ENCODE measurements around the gene NLRC5.

NLRC5 gene

DNA sequence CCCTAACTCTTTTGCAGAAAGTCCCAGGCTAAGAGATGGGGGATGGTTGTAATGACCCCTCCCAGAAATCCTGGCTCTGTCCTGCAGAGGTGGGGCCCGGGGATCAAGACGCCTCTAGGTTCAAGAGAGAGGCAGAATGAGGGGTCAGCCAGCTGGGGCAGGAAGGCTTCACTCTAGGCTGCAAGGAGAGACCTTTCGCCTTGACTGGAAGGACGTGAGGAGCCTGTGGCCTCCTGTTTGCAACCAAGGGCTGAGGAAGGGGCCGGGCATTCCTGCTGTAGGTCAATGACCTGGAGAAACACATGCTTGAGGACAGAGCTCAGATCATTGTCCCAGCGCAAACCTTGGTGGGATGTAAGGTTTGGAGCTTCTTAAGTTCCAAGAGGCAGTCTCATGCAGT is 36.4 kb upstream of the NLRC5 start:
- TF ChIP-seq, protein P1, sequence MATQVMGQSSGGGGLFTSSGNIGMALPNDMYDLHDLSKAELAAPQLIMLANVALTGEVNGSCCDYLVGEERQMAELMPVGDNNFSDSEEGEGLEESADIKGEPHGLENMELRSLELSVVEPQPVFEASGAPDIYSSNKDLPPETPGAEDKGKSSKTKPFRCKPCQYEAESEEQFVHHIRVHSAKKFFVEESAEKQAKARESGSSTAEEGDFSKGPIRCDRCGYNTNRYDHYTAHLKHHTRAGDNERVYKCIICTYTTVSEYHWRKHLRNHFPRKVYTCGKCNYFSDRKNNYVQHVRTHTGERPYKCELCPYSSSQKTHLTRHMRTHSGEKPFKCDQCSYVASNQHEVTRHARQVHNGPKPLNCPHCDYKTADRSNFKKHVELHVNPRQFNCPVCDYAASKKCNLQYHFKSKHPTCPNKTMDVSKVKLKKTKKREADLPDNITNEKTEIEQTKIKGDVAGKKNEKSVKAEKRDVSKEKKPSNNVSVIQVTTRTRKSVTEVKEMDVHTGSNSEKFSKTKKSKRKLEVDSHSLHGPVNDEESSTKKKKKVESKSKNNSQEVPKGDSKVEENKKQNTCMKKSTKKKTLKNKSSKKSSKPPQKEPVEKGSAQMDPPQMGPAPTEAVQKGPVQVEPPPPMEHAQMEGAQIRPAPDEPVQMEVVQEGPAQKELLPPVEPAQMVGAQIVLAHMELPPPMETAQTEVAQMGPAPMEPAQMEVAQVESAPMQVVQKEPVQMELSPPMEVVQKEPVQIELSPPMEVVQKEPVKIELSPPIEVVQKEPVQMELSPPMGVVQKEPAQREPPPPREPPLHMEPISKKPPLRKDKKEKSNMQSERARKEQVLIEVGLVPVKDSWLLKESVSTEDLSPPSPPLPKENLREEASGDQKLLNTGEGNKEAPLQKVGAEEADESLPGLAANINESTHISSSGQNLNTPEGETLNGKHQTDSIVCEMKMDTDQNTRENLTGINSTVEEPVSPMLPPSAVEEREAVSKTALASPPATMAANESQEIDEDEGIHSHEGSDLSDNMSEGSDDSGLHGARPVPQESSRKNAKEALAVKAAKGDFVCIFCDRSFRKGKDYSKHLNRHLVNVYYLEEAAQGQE (IDR thresholded peaks at IDR 0.05; ENCODE audit: insufficient read depth in 1 of 2, low read depth in 2 of 2, low read length in 2 of 2): no peak
- TF ChIP-seq TAF1 (IDR thresholded peaks at IDR 0.05; ENCODE audit: borderline replicate concordance, insufficient read depth, low read length) (no peak), FOXP2 (optimal IDR thresholded peaks at IDR 0.05; ENCODE audit: borderline replicate concordance, extremely low read depth, extremely low read length, insufficient read depth) (no peak), SIN3A (IDR thresholded peaks at IDR 0.05; ENCODE audit: borderline replicate concordance, insufficient read depth, low read length) (no peak), POLR2AphosphoS5 (IDR thresholded peaks at IDR 0.05; ENCODE audit: low read depth, low read length) (no peak)

DNA sequence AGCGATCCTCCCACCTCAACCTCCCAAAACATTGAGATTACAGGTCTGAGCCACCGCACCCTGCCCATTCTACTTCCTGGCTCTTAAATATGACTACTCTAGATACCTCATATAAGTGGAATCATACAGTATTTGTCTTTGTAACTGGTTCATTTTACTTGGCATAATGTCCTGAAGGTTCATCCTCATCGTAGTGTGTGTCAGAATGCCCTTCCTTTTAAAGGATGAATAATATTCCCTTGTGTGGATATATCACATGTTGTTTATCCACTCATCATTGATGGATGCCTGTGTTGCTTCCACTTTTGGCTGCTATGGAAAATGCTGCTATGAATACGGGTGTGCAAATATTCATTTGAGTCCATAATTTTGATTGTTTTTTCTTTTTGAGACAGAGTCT is 33.3 kb upstream of the NLRC5 start:
- TF ChIP-seq FOXP2 (optimal IDR thresholded peaks at IDR 0.05; ENCODE audit: borderline replicate concordance, extremely low read depth, extremely low read length, insufficient read depth): no peak
- no peak for TF ChIP-seq TAF1 (IDR thresholded peaks at IDR 0.05; ENCODE audit: borderline replicate concordance, insufficient read depth, low read length)
- no peak for TF ChIP-seq POLR2AphosphoS5 (IDR thresholded peaks at IDR 0.05; ENCODE audit: low read depth, low read length)
- TF ChIP-seq SIN3A (IDR thresholded peaks at IDR 0.05; ENCODE audit: borderline replicate concordance, insufficient read depth, low read length): no peak
- TF ChIP-seq, protein P1 (IDR thresholded peaks at IDR 0.05; ENCODE audit: insufficient read depth in 1 of 2, low read depth in 2 of 2, low read length in 2 of 2): no peak

- TF ChIP-seq, protein P1 (IDR thresholded peaks at IDR 0.05; ENCODE audit: insufficient read depth in 1 of 2, low read depth in 2 of 2, low read length in 2 of 2): no peak
Observed at GRCh38 chr16:56956756-56957155, 32.6 kb upstream of the NLRC5 start.

- TF ChIP-seq, protein P1 (IDR thresholded peaks at IDR 0.05; ENCODE audit: insufficient read depth in 1 of 2, low read depth in 2 of 2, low read length in 2 of 2): no peak
- no peak for TF ChIP-seq SIN3A (IDR thresholded peaks at IDR 0.05; ENCODE audit: borderline replicate concordance, insufficient read depth, low read length)
- no peak for TF ChIP-seq POLR2AphosphoS5 (IDR thresholded peaks at IDR 0.05; ENCODE audit: low read depth, low read length)
- no peak for TF ChIP-seq TAF1 (IDR thresholded peaks at IDR 0.05; ENCODE audit: borderline replicate concordance, insufficient read depth, low read length)
- TF ChIP-seq FOXP2 (optimal IDR thresholded peaks at IDR 0.05; ENCODE audit: borderline replicate concordance, extremely low read depth, extremely low read length, insufficient read depth): no peak
Observed at GRCh38 chr16:56960681-56961281, 28.6 kb upstream of the NLRC5 start.

DNA sequence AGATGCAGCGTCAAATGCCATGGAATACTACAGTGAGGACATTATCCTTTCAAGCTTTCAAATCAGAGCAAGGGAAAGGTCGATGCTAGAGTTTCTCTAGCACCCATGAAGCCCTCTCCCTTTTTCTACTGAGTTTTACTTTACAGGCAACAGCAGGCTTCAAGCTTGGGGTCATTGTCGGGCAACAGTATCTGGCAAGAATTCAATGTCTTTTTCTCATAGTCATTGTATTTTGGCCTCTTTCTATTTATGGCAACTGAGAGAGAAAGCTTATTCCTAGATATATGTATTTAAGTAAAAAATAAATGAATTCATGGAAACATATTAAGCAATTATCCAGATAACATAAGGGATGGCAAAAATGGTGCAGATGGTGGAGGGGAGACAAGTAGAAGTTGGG is 28.0 kb upstream of the NLRC5 start:
- TF ChIP-seq SIN3A (IDR thresholded peaks at IDR 0.05; ENCODE audit: borderline replicate concordance, insufficient read depth, low read length): no peak
- TF ChIP-seq, protein P1 (IDR thresholded peaks at IDR 0.05; ENCODE audit: insufficient read depth in 1 of 2, low read depth in 2 of 2, low read length in 2 of 2): no peak
- TF ChIP-seq FOXP2 (optimal IDR thresholded peaks at IDR 0.05; ENCODE audit: borderline replicate concordance, extremely low read depth, extremely low read length, insufficient read depth): no peak
- TF ChIP-seq TAF1 (IDR thresholded peaks at IDR 0.05; ENCODE audit: borderline replicate concordance, insufficient read depth, low read length): no peak
- TF ChIP-seq POLR2AphosphoS5 (IDR thresholded peaks at IDR 0.05; ENCODE audit: low read depth, low read length): no peak
